GM18517 (cell line): ENCODE results near the gene NLN.
A peak's percentile ranks its signal among the peaks of the same experiment; 100 is the strongest.
"Not testable (repeated sequence)": the region's sequence is repeated elsewhere in the genome, so short reads cannot be mapped to it uniquely, and the experiment has no call there.

Source experiments
- ATAC-seq: cut with Tn5 transposase; IDR thresholded peaks from one replicate; pipeline ENCODE4 v1.9.1; 2021; ENCODE audit warnings: mild to moderate bottlenecking, moderate library complexity; ENCODE audit not compliant: unreplicated experiment

Gene NLN

GRCh38 chr5:65807494-65807893, 85.5 kb downstream of the NLN start:
- ATAC-seq = not testable (repeated sequence)

- no peak for ATAC-seq
These were observed 86.3 kb downstream of the NLN start for GRCh38 chr5:65808251-65808741.

DNA sequence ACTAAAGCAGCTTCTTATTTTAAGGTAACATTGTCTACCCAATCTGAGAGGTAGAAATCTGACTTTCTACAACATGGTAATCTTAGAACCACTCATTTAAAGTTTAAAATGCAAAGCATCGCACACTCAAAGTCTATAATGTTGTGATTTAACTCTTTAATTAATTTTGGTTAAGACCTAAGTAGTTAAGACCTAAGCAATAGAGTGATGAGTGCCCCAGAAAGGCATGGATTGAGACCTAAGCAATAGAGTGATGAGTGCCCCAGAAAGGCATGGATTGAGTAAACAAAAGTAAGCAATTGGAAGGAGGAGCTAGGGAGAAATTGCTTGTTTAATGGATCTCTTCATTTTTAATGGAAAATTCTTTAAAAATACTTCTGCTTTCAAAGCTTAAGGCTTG, 86.8 kb downstream of the NLN start:
- no peak for ATAC-seq

DNA sequence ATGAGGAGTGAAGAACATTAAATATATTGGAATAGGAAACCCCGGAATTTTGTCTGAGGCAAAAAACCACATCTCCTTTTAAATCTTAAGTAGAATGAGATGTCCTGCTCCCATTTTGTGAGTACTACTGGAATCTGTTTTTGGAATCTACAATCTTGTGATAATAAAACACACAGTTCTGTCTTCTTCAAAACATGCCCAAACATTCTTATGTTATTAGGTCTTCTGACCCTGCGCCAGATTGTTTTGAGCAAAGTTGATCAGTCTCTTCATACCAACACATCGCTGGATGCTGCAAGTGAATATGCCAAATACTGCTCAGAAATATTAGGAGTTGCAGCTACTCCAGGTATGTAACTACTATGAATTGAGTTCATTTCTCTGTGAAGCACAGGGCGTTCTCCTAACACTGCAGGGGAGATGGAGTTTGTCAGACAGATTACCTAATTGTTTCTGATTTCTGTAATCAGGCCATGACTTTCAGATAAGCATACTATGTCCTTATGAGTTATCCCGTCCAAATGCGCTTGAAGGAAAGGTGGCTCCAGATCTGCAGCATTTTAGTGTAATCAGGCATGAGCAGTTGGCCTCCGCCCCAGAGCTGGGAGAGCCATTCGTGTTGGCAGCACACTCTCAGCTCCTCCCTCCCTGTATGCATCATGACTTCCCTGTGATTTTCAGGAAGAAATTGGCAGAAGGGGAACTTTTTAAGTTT, 88.0 kb downstream of the NLN start:
- ATAC-seq = no peak

DNA sequence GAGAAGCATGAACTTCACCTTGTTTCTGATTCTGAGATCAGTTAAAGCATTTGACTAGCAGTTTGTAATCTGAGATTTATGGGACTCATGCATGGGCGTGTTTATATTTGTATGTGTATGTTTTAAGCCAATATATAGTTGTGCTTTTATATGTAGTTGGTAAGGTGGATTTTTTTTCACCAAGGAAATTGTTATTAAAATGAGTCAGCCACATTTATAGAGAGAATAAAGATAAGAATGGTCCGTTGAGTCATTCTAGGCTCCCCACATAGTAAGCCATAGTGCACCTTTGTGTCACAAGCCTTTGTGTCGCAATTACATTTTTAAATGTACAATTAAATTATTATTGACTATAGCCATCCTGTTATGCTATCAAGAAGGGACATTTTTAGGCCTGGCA, 89.0 kb downstream of the NLN start:
- ATAC-seq = no peak

DNA sequence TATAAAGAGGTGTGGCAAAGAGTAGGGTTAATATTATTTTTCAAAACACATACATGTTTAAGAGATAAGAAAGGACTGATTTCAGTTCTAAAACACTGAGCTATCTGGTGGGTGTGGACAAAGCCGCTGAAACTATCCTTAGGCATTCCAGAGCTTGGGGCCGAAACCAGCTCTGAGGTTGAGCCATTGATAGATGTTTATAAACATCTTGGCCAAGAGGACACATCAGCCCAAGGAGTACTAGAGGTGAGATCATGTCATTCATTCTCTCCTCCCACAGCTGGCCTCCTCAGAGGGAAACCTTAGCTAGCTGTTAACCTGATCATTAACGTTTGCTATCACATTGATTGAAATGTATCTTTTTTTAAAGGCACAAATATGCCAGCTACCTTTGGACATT, 89.9 kb downstream of the NLN start:
- no peak for ATAC-seq

GRCh38 chr5:65812648-65813047, 90.6 kb downstream of the NLN start:
- no peak for ATAC-seq

GRCh38 chr5:65813174-65813573, 91.2 kb downstream of the NLN start:
- ATAC-seq = no peak

DNA sequence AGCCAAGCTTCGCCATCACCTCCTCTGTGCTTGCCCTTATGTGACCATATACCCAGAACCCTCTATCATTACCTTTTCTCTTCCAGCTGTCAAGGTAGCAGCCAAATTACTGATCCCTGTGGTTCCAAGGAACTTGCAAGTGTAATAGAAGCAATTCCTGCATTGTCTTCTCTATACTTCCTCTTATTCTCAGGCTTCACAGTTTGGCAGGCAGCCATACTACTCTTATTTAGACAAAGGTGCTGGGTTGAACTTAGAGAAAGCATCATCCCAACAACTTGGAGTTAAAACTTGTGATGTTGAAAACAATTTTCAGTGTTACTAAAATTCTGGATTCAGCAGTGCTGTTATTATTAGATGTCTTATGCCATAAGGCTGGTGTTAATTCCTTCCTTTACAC, 93.2 kb downstream of the NLN start:
- ATAC-seq = no peak

GRCh38 chr5:65816729-65817128, 94.7 kb downstream of the NLN start:
- ATAC-seq = no peak

- no peak for ATAC-seq
These were observed 95.9 kb downstream of the NLN start for GRCh38 chr5:65817931-65818330.

GRCh38 chr5:65818592-65818991, 96.6 kb downstream of the NLN start:
- ATAC-seq = no peak

- ATAC-seq = no peak
These were observed 97.4 kb downstream of the NLN start for GRCh38 chr5:65819215-65819904.

- ATAC-seq = no peak
These were observed 97.9 kb downstream of the NLN start for GRCh38 chr5:65819905-65820240.

GRCh38 chr5:65820373-65820772, 98.4 kb downstream of the NLN start:
- no peak for ATAC-seq

DNA sequence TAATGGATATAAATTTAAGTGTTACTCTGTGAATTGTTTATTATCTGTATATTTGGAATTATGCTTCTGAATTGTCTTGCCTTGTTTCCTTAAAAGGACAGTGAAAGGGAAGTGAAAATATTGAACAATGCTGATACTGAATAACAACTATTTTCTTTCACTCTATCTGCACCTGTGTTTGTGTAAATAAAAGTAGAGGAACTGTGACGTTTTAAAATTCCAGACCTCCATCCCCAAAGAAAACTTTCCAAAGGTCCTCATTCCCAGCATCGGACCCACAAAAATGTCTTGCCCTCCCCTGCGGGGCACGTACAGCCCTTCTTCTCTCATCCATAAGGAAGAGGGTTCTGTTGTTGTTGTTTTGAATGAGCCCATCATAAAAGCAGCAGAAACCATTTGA, 100.0 kb downstream of the NLN start:
- ATAC-seq = peak; percentile 52

GRCh38 chr5:65822710-65823109, 100.7 kb downstream of the NLN start:
- ATAC-seq = no peak

DNA sequence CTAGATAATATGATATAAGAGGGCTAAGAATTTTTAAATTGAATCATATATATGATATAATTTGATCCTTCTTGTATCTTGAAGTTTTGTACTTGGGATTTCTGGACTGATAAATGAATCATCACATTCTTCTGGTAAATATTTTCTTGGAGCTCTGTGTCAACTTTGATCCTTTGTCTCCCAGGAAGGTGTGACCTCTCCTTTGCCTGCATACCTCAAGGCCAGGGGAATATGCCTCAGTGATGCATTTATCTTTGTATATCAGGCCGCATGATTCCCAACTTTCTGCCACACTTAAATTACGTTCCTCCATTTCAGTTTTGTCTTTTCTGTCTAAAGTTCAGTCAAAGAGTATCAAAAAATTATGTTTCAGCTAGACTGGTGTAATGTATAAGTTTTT, 101.2 kb downstream of the NLN start:
- ATAC-seq = no peak

DNA sequence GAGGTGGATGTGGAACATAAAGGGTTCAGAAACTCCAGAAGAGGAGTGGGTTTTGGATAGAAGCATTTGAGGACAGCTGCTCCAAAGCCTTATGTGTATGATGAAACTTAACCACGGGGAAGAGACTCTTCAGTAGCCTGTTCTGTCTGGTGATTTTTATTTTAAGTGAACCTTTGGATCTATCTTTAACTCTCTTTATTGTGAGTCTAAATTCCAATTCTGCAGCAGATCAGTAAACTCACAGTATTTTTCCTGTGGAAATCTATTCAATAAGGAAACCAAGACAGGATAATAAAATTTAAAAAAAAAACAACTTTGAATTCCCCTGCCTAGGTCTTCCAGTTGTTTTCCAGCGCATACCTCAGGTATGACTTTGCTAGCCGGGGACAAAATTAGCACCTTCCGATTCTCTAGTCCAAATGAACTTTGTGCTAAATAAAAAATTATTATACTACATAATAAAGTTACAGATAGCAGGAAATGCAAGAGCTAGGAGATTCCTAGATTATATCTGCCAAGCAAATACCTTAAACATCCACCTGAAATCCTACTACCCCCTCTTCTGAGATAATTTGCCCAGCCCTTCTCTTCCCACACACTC, 101.9 kb downstream of the NLN start:
- no peak for ATAC-seq

- ATAC-seq = peak; percentile 58
These were observed 103.7 kb downstream of the NLN start for GRCh38 chr5:65825408-65826328.
